GM18505 (cell line): ENCODE results near the gene PFKM.

Experiments used
- ATAC-seq: cut with Tn5 transposase; IDR thresholded peaks from one replicate; pipeline ENCODE4 v1.9.1; 2021; ENCODE audit not compliant: unreplicated experiment
- POLR2A ChIP-seq: IDR thresholded peaks from 4 replicates; pipeline ENCODE4 v1.6.1; 2011; ENCODE audit warnings: borderline replicate concordance; ENCODE audit not compliant: insufficient read depth, insufficient read length; ENCODE audit errors: extremely low read depth

PFKM gene

DNA sequence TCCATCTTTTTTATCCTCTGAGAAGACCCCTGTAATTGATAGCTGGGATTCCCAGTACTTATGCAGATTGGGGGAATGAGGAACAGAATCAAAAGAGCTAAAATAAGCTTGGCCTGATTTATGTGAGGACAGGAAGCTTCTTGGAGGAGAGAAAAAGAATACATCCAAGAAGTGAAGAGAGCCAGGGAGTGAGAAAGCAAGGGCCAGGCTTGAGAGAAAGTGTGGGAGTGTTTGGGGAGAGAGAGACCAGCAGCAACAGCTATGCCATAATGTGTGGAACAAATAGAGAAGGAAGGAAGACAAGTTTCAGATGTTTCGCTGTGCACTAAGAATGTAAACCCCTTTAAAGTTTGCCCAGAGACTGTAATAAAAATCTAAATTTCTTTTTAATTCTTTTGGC lies 60.3 kb downstream of the PFKM start:
- no peak for TF ChIP-seq POLR2A
- no peak for ATAC-seq

DNA sequence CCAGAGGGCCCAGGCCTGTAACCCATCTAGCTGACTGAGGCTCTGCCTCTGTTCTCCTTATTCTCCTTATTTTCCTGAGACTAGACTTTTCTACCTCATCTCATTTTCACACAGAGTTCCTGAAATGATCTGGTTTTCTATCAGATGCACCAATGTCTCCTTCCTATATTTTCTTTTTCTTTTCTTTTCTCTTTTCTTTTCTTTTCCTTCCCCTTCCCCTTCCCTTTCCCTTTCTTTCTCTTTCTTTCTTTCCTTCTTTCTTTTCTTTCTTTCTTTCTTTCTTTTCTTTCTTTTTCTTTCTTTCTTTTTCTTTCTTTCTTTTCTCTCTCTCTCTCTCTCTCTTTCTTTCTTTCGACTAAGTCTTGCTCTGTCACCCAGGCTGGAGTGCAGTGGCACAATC lies 61.3 kb downstream of the PFKM start:
- no peak for ATAC-seq
- TF ChIP-seq POLR2A: no peak

DNA sequence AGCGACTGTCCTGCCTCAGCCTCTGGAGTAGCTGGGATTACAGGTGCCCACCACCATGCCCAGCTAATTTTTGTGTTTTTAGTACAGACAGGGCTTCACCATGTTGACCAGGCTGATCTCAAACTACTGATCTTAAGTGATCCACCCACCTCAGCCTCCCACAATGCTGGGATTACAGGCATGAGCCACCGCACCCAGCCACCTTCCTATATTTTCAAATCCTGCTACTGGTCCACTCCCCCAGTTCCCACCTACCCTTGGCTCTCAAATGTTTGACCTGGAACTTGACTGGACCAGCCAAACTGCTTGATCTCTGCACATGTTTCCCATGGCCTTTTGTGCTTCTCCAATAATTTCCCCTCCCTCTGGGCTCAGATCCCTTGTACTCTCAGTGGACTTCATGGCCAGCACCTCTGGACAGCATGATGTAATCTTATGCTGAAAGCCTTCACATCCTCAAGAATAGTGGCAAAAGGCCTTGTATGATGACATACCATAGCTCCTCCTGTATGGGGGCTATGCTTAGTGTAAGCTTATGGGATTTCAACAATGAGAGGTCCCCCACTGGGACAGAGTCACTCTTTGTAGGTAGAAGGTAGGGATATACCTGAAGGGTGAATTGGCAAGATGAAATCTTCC lies 61.8 kb downstream of the PFKM start:
- no peak for TF ChIP-seq POLR2A
- no peak for ATAC-seq

DNA sequence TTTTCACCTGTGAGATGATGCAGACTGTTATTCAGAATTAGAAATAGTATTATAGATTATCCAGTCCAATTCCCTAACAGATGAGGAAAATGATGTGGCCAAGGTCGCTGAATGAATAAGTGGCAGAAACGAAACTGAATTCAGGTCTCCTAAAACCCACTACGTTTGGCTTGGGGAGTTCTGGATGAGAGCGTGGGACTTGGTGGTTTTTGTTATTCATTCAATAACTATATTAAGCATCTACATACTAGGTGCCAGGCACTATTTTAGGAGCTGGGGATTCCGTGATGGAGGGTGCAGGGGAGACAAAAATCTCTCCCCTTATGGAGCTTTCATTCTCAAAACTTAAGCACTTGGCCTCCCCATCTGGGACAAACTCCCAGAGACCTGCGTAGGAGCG lies 63.5 kb downstream of the PFKM start:
- no peak for TF ChIP-seq POLR2A
- ATAC-seq: no peak

DNA sequence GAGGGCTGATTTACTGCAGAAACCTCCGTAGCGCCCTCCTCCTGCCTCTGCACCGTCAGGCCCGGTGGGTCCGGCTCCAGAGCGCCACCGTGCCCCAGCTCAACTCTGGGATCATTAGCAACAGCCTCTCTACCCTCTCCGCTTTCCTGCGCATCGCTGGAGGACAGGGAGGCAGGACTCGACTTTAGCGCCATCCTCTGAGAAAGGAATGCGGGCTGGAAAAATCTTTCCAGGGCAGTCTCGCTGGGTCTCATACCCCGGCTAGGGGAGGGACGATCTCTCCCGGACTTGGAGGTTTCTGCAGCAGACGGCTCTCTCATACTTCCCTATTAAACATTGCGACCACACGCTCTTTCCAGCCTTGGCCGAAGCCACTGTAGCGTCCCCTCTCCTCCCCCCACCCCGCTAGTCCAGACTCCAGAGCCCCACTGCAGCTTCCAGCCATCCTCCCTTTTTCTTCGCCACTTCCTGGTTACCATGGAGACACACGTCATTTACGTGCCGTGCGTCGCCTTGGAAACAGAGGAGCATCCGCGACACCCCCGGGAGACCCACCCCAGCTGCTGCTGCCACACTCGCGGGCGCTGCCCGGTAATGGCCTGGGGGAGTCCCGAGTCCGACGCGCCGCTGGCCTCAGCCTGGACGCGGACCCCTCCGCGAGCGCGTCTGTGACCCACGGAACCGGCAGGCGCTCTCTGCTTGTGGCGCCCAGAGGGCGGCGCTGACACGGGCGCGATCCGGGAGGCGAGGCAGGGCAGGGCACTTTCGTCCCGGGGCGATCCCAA lies 64.1 kb downstream of the PFKM start, which contains the start of gene CCDC184:
TSS of gene CCDC184 (plus strand) at position 554 of the 785 bp plus-strand sequence. CDS start 479 bp downstream, outside the sequence.
- ATAC-seq: peak; percentile 60
- no peak for TF ChIP-seq POLR2A

DNA sequence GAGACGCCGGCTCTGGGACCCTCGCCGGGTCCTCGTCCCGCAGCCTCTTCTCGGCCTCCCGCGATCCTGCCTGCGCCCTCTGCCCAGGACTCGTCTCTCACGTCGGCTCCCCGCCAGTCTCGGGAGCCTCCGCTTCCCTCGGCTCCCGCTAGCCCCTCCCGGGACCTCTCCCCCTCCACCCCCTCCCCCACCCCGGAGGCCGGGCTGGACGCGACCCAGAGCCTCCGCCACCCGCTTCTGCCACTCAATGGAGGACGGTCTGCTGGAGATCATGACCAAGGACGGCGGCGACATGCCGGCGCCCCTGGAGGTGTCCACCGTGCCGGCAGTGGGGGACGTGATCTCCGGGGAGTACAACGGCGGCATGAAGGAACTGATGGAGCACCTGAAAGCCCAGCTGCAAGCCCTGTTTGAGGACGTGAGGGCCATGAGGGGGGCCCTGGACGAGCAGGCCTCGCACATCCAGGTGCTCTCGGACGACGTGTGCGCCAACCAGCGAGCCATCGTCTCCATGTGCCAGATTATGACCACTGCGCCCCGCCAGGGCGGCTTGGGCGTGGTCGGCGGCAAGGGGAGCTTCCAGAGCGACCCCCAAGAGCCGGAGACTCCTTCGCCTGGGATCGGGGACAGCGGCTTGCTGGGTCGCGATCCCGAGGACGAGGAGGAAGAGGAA lies 64.8 kb downstream of the PFKM start:
- TF ChIP-seq POLR2A: no peak
- no peak for ATAC-seq

DNA sequence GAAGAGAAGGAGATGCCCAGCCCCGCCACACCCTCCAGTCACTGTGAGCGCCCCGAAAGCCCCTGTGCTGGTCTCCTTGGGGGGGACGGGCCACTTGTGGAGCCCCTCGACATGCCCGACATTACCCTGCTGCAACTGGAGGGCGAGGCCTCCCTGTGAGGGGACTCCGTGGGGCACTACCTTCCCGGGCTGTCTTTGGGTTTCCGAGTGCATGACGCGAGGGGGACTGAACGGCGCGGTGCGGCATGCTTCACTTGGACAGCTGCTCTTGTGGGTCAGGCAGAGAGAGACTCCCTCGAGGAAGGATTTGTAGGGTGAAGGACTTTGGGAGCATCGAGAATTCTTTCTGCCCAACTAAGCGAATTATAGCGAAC lies 65.4 kb downstream of the PFKM start:
- TF ChIP-seq POLR2A: no peak
- no peak for ATAC-seq

DNA sequence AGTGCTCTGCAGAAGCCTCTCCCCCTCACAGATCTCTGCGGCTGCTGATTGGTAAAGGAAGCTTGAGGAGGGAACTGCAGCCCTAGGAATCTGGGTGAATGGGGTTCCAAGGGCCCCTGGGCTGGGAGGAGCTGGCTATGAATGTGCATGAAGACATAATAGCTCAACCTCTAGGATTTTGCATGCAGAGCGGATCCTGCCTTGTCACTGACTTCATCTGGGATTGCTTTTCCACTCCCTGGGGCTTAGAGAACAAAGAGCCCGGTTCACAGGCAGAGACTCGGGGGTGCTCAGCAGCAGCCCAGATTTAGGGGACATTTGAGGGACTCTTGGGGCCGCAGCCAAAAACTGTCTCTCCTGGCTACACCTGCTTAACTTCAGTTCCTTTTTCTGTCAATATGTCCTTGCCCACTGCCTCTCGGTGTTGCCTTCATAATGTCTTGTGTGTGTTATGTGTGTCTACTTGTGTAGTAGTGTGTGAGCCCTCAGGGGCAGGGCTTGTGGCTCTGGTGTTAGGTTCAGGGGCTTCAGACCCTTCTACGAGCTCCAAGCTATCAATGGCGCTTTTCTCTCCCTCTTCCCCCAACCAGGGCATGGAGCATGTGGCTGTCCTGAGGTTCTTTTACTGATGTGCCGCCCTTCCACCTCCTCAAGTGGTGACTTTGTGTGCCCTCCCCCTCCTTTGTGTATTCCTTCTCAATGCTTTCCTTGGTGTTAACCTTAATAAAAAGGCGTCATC lies 66.2 kb downstream of the PFKM start:
- ATAC-seq: no peak
- no peak for TF ChIP-seq POLR2A

DNA sequence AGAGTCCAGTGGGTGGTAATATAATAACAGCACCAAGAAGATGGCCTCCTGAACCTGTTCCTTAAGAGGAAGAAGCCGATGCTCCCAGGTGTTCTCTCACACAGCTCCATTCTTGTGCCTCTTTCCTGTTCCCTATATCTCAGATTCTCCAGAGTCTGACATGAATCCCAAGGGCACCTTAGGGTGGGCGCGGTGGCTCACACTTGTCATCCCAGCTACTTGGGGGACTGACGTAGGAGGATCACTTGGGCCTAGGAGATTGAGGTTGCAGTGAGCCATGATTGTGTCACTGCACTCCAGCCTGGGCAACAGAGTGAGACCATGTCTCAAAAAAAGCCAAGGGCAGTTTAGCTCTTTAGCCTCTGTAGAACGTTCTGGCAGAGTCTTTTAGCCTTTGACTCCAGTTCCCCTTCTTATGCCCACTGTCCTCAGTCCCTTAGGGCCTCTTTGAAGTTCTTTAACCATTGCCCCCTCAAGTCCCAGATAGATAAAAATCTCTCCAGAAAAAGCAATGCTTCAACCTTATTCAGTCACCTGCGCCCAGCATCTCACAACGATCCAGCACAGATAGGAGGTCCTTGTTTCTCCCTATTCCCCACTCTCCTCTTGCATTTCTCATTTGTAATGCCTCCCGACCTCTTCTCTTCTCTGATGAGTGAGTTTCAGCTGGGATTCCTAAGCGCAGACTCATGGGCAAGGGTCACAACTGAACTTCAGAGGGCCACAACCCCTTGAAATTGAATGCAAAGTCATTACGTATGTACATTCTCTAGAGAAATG lies 68.9 kb downstream of the PFKM start:
- no peak for ATAC-seq
- no peak for TF ChIP-seq POLR2A

DNA sequence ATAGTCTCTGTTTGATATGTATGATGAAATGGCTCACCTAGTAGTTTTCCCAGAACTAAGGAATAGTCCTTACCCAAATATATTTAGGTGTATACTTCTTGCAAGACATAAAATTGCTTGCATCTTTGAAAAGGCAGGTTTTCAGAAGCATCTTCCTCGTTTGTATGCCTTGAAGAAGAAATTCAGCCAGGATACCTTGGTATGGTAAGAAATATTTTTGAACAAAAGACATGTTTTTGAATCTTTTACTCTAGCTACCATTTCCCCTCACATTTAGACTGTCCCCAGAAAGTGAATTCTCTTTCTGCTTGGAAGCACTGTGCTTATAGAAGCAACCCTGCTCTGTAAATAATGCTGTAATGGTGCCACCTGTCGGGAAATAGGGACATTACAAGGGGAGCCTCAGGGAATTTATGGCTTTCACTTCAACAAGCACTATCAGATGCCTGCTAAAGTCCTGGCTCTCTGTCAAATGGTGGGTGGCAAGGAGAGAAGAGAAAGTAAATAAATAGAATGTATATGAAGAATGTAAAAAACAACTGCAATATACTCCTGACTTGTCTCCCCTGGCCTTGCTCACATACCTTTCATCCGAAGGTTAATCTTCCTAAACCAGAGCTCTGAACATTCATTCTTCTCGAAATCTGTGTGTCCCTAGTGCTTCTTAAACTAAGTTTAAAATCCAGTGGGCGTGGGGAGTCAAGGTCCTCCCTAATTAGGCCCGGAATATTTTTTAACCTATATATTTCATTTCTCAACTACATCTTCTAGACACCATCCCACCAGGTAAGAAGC lies 70.4 kb downstream of the PFKM start:
- no peak for ATAC-seq
- TF ChIP-seq POLR2A: no peak

DNA sequence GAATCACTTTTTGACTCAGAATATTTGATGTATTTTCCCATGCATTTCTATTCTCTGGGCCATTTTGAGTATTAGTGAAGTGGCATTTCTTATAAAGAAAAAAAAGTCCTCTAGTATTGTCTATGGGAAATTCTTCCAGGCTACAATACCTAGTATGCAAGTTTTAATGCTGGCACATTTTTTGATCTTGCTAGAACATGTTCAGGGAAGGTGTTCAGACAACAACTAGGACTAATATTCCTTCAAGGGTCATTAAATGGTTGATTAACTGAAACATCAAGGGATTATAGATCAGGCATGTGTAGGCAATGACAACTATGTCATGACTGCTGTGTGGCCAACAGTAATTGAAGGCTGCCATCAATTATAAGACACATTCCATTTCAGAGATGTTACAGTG lies 71.9 kb downstream of the PFKM start:
- no peak for TF ChIP-seq POLR2A
- ATAC-seq: no peak

DNA sequence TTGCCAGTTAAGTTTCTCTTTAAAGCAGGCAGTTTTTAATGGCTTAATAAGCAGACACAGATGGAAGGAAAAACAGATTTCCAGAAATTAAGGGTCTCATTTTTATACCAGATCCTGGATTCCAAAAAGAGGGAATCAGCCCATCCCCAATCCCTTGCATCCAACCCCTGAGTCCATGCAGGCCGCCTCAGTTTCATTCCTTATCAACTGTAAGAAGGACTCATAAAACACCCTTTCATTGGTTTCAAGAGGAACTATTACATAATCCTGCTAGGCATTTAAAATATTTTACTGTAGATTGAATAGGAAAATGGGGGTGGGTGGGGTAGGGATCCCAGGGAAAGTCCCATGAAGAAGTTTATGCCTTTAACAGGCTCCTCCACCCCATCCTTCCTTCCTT lies 73.7 kb downstream of the PFKM start:
- no peak for ATAC-seq
- no peak for TF ChIP-seq POLR2A

DNA sequence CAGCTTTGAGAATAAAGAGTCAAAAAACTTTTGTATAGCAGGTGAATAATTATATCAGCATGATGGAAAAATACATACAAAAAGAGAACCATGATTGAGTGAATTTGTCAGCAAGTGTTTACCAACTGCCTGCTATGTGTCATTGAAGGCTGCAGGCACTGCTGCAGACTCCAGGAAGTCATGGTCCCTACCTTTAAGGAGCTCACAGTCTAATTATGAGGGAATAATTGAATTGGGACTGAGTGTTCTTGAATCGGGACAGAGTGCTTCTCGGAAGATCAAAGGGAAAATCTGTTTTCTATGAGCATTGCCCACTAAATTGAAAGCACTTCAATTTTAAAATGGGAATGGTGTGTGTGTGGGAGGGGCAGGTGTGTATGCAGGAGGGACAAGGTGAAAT lies 74.5 kb downstream of the PFKM start:
- no peak for TF ChIP-seq POLR2A
- no peak for ATAC-seq

DNA sequence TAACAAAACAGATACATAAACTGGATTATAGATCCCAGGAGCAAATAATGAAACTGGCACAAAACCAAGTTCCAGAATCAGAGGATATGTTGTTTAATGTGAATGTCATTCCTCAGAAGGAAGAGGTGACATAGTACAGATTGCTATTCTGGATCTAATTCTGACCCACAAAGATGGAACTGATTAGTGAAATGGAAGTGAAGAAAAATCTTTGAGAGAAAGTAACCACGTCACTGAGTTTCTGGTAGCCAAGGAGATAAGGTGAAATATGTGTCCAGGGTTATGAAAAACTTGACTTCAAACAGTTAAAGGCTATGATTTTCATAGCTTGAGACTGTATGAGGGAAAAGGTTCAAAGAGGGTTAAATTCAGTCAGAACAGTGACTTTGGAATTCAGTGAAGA lies 75.6 kb downstream of the PFKM start:
- no peak for TF ChIP-seq POLR2A
- no peak for ATAC-seq
